ENCODE measurements around the gene TBL1X. TPM values are rescaled to one million over a fixed set of nuclear protein-coding genes. Genes with fewer than 3 reads are reported as not detected.

TBL1X gene
- total RNA-seq, 6 experiments from 2014 or later, result 34.4 to 53.2 (median 44.9) TPM

- peaks cover 4% of the 10 kb centered on the region; the same call in 1 of the 2 replicates for H3K36me3 Mint-ChIP-seq (ENCODE audit: low read depth)
- H3K27ac Mint-ChIP-seq, result no peak overlapping the region
- no peak for DNase-seq
- H3K4me1 Mint-ChIP-seq (ENCODE audit: low read depth), result peaks cover 34% of the 10 kb centered on the region
- no peak overlapping the region for H3K4me3 Mint-ChIP-seq
- TF ChIP-seq, protein P1, sequence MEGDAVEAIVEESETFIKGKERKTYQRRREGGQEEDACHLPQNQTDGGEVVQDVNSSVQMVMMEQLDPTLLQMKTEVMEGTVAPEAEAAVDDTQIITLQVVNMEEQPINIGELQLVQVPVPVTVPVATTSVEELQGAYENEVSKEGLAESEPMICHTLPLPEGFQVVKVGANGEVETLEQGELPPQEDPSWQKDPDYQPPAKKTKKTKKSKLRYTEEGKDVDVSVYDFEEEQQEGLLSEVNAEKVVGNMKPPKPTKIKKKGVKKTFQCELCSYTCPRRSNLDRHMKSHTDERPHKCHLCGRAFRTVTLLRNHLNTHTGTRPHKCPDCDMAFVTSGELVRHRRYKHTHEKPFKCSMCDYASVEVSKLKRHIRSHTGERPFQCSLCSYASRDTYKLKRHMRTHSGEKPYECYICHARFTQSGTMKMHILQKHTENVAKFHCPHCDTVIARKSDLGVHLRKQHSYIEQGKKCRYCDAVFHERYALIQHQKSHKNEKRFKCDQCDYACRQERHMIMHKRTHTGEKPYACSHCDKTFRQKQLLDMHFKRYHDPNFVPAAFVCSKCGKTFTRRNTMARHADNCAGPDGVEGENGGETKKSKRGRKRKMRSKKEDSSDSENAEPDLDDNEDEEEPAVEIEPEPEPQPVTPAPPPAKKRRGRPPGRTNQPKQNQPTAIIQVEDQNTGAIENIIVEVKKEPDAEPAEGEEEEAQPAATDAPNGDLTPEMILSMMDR (IDR thresholded peaks at IDR 0.05), result no peak
- H3K27me3 Mint-ChIP-seq (ENCODE audit: insufficient read depth), result no peaks in the 10 kb centered on the region; the same call in 1 of the 2 replicates
- H3K9me3 Mint-ChIP-seq, result no peaks in the 10 kb centered on the region
Observed at GRCh38 chrX:9612146-9612505, 147.3 kb downstream of the TBL1X start.

- no peaks in the 10 kb centered on the region for H3K9me3 Mint-ChIP-seq
- no peak overlapping the region for H3K4me3 Mint-ChIP-seq
- peak; percentile 59 for DNase-seq
- H3K27me3 Mint-ChIP-seq (ENCODE audit: insufficient read depth), result no peaks in the 10 kb centered on the region; the same call in 1 of the 2 replicates
- peaks cover 4% of the 10 kb centered on the region; the same call in 1 of the 2 replicates for H3K36me3 Mint-ChIP-seq (ENCODE audit: low read depth)
- TF ChIP-seq, protein P1 (IDR thresholded peaks at IDR 0.05), result no peak
- H3K27ac Mint-ChIP-seq, result 0 out of 2 replicates have a peak overlapping the region, but pooled peaks have one; percentile 18
- H3K4me1 Mint-ChIP-seq (ENCODE audit: low read depth), result peaks cover 34% of the 10 kb centered on the region
Observed at GRCh38 chrX:9614016-9614415, 149.2 kb downstream of the TBL1X start.

DNA sequence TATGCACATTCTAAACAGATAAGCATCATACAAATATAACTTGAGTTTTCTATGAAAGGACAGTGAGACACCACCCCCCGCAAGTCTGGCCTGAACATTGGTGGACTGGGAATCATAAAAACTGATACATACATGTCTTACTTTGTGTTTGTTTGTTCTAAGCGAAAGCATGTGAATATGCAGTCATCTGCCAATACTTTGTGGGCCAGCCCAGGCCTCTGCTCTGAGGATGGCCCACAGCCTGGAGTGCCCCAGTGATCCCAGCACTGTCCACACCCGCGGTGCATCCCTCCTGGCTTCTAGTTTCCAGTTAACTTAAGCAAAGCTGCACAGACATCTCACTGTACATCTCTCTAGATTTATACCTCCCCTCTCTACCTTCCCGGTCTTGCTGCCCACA lies 154.3 kb downstream of the TBL1X start:
- H3K36me3 Mint-ChIP-seq (ENCODE audit: low read depth), result peaks cover 8% of the 10 kb centered on the region; the same call in 1 of the 2 replicates
- H3K9me3 Mint-ChIP-seq, result no peaks in the 10 kb centered on the region
- H3K4me1 Mint-ChIP-seq (ENCODE audit: low read depth), result peaks cover 7% of the 10 kb centered on the region
- H3K27ac Mint-ChIP-seq, result no peak overlapping the region
- H3K27me3 Mint-ChIP-seq (ENCODE audit: insufficient read depth), result no peaks in the 10 kb centered on the region
- no peak for DNase-seq
- H3K4me3 Mint-ChIP-seq, result no peak overlapping the region
- TF ChIP-seq, protein P1 (IDR thresholded peaks at IDR 0.05), result no peak

- DNase-seq, result no peak
- Mint-ChIP-seq H3K27me3 (ENCODE audit: insufficient read depth) (no peaks in the 10 kb centered on the region), H3K27ac (no peak overlapping the region), H3K9me3 (no peaks in the 10 kb centered on the region), H3K4me3 (no peak overlapping the region), H3K36me3 (ENCODE audit: low read depth) (peaks cover 5% of the 10 kb centered on the region; the same call in 1 of the 2 replicates), H3K4me1 (ENCODE audit: low read depth) (peaks cover 9% of the 10 kb centered on the region)
- TF ChIP-seq, protein P1 (IDR thresholded peaks at IDR 0.05), result no peak; the same call in 1 of the 2 replicates
Observed at GRCh38 chrX:9619581-9619980, 154.7 kb downstream of the TBL1X start.

GRCh38 chrX:9622128-9622527 lies 157.3 kb downstream of the TBL1X start:
- Mint-ChIP-seq H3K4me1 (ENCODE audit: low read depth) (peaks cover 31% of the 10 kb centered on the region), H3K36me3 (ENCODE audit: low read depth) (peaks cover 5% of the 10 kb centered on the region; the same call in 1 of the 2 replicates), H3K9me3 (no peaks in the 10 kb centered on the region), H3K4me3 (no peak overlapping the region), H3K27ac (no peak overlapping the region), H3K27me3 (ENCODE audit: insufficient read depth) (no peaks in the 10 kb centered on the region; the same call in 1 of the 2 replicates)
- no peak for DNase-seq
- TF ChIP-seq, protein P1 (IDR thresholded peaks at IDR 0.05), result no peak
